DMS 273 treated with DMSO at 0.1 percent for 48 hours (cell line): ENCODE data around the gene NTNG1.
A peak's percentile ranks its signal among the peaks of the same experiment; 100 is the strongest.

Experiments used
- DNase-seq: peaks from one replicate; lab custom pipeline; 2025; lab: John Stamatoyannopoulos, UW

Gene NTNG1

DNA sequence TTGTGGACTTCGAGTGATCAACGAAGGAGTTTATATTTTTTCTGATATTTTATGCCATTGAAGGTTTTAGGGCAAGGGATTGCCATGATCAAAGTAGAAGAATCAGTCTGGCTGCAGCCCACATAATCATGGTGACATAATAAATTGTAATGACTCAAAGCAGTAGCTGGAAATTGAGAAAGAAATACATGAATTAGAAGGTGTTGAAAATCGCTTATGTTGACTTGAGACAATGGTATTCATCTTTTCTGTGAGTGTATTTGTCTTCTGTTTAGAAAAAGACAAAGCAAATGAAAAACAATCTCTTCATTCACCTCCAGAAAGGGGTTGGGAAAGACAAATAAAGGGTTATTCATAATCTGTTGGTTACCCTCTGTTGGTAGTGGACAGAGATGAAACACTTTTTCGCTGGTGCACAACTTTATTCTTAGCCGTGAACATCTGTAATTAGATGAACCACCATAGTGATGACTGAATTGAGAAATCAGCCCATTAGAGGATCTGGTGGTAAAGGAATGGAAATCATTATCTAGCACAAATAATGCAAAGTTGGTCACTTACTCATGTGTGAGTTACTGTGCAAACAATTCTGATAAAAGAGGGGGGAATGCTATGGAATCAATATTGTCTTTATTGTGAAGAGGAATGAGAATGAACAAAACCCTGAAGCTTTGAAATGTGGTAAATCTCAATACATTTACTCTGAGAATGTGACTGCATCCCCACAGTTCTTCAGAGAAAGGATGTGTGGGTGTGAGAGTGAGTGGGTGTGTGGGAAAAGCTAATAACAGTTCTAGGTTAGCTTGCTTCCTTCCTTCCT lies 121.8 kb downstream of the NTNG1 start:
- DNase-seq: no peak

DNA sequence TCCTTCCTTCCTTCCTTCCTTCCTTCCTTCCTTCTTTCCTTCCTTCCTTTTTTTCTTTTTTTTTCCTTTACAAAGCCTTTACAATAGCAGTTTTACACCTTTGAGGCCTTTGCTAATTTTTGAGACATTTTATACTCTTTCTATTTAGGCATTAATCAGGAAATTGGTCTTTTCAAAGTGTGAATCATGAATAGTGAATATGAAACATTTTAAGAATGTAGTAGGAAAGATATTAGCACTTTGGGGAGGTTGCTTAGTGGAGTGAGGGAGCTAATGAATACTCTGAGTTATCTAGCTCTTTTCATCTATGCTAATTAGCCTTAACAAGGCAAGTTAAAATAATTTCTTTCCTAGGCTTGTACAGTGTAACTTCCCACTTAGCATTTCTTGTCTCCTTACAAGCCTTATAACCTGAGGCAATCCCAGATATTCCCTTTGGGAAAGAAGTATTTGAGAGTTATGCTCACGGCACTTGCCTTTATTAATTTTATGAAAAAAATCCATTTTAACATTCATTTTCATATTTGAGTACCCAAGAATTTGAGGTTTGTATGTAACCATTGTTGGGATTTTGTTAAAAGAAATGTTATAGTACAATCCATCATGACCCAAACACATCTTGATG lies 122.6 kb downstream of the NTNG1 start:
- no peak for DNase-seq

DNA sequence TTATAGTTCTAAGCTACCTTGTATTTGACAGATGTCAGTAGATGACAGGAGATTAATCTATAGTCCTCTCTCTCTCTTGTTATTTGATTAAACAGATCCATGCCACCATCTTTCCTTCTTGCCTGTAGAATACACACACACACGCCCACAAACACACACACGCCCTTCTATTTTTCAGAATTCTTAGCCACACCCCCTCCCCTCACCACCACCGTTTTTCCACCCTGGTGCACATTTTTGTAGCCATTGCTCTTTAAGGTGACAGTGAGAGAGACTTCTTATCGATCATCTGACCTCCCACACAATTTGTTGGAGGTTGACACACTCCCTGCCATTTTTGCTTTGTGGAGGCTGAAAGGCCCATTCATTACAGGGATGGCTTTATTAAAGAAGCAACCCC lies 123.2 kb downstream of the NTNG1 start:
- no peak for DNase-seq

DNA sequence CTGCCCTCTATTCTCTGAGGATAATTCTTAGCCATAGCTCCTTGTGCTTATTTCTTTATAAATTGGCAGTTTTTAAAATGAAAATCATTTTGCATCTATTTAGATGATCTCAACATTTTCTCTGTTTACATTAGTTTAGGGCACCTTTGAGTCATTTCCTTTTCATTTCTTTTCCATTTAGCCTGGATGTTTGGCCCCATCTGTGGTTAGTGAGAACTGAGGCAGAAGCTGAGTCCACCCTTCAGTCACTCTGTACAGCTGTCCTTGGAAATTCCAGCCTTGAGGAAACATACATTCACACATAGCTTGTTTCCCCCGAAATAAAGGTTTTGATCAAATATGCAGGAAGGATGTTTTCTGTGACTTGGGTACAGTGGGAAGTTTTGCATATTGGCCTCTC lies 123.7 kb downstream of the NTNG1 start:
- DNase-seq: no peak

DNA sequence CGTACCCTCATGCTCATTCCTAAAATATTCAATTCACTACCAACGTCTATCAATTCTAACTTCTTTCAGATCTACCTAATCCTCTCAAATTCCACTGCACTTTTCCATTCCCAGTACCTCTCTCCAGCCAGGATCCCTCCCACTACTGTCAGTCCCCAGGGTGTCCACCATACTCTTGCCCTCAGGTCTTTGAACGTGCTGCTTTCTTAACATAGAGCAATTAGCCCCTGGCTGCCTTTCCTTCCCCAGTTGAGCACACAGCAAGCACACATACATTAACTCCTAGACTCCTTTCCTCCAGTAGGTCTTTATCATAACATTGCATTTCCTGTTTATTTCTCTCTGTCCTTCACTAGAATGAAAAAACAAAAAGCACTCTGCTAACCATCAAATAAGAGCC lies 126.7 kb downstream of the NTNG1 start:
- no peak for DNase-seq

DNA sequence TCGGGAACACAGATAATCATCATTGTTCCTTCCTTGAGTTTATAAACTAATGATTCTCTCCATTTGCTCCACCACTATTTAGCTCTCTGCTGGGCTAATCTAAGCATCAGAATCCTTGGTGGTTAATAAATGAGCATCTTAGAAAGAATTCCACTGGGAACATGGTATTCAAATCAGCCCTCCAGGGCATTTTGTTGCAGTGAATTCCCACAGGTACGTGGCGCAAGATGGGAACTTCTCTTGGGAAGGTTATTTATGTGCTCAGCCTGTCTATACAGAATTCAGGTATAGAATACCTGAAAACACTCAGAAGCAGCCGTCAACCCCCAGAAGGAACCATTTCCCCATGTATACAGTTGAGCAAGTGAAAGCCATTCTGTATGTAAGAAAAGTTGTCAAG lies 131.5 kb downstream of the NTNG1 start:
- no peak for DNase-seq

DNA sequence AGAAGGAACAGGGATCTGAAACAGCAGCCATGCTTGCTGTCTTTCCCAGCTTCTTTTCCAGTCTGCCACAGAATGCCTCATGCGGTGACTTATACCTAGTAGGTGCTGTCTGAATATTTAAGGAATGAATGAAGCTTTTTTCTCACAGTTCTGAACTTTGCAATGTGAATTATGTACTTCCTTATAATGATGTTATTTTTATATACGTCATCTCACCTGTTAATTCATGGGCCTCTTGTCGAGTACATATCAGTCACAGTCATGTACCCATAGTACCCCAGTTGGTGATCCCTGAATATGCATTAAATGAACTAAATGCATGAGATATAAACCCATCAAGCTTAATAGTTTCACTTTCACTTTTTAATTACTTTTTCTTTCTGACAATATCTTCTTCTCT lies 132.7 kb downstream of the NTNG1 start:
- DNase-seq: no peak

DNA sequence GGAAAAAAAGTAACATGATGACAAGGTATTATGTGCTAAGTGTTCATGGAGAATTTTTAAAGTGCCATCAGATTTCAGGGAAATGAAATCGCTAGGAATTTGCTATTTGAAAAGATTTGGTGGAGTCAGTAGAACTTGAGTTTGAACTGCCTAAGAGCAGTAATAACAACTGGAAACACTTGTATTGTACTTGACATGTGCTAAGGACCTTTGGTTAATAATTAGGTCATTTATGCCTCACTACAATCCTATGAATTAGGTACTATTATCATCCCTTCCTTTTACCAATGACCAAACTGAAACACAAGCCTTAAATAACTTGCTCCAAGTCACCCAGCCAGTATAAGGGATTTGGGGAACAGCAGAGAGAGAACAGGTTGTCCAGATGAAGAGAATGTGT lies 133.4 kb downstream of the NTNG1 start:
- no peak for DNase-seq

DNA sequence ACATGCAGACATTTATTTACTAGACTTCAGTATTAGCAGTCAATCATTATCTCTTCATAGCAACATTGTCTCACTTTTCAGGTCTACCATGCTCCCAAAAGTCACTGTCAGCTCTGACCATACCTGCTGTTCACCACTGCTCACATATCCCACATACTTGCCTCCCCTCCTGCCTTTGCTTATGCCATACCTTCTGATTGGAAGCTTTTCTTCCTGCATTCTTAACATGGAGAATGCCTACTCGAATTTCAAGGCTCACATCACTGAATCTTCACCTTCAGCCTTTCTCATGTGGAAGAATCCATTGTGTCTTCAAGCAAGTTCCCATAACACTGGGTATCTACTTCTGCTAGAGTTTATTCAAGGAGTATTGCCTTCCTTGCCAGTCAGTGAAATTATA lies 135.4 kb downstream of the NTNG1 start:
- no peak for DNase-seq

DNA sequence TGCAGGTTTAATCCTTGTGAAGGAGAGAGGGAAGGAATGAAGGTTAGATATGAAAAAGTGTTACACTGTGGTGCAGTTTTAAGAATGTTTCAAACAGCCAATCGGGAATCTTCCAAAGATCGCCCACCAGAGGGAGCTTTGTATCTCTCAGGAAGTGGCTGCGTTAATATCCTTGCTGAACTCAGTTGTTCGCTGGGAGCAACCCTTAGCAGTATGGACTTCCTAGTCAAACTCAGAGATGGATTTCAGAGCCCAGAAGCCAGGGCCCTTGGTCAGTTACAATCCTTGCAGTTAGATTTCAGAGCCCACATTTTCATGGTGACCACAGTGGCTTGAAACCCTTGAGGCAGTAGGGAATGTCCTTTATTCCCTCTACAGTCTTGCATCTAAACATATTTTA lies 136.2 kb downstream of the NTNG1 start:
- DNase-seq: peak; percentile 9

DNA sequence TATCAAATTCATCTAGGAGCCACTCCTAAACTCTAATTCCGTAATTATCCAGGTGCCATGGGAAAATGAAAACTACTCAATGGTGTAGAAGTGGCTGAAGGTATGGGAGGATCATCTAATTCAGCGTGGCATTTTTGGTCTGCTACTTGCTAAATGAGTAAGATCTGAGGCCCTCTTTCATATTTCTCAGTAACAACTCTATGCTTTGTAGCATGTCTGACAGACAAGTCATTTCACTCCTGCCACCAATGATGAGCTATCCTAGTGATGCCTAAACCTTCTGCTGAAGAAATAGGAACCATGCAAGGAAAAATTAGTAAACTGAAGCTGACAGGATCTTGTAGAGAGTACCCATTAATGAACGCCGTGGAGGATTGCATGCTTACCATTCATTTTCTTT lies 145.3 kb downstream of the NTNG1 start:
- DNase-seq: no peak

DNA sequence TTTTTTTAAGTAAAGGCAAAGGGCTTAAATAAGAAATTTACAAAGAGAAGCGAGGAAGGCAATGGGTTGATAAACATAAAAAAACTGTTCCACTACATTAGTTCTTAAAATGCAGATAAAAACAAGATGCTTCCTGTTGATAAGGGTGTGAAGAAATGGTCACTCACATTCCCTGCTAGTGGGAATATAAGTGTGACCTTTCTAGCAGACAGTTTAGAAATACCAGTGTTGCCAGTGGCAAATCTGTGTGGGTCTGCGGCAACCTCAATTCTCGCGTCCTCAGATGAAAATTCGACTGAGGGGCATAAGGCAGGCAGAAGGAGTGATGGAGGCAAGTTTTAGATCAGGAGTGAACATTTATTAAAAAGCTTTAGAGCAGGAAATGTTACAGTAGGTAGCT lies 151.1 kb downstream of the NTNG1 start:
- DNase-seq: no peak

DNA sequence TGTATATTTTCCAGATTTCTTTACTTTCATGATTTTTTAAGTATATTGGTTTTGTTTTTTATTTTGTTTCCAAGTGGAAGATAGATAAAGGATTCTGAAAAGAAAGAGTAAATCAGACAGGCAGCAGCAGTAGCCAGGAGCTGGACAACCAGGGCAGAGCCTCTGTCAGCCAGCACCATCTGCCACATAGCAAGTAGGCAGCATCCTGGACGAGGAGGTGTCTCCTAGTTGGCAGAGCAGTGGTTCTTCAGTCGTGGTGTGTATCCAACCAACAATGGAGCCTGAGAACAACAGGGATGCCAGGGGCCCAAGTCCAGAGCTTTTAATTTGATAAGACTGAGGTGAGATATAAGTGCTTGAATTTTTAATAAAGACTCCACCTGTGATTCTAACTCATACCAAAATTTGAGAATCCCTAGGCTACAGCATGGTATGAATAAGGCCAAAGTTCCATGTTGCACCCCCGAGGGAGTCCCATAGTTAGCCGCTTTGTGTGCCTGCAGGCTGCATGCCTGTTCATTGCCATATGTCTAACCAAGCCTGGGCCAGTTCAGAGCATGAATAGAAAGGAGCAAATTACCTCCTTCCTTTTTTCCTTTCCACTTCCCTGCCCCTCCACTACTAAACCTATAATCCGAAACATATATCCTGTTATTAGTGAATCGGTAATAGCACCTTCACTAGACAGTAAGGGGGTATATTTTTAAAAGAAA lies 153.2 kb downstream of the NTNG1 start:
- DNase-seq: peak; percentile 19

DNA sequence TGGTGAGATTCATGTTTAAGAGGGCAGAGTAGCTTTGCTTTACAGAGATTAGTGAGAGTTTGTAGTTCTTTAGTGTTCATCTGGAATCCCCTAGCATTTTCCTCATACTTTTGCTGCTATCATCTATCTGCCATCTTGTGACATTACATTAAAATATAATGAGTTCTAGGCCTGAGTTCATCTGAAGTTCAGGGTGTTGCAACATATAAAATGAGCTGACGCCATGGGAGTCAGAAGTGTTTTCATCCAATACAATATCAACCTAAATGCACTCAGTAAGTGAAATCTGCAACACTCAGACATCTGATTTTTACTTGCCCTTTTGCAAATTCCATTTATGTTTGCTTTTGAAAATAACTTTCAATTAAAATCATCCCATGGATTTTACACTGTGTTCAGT lies 153.8 kb downstream of the NTNG1 start:
- no peak for DNase-seq

DNA sequence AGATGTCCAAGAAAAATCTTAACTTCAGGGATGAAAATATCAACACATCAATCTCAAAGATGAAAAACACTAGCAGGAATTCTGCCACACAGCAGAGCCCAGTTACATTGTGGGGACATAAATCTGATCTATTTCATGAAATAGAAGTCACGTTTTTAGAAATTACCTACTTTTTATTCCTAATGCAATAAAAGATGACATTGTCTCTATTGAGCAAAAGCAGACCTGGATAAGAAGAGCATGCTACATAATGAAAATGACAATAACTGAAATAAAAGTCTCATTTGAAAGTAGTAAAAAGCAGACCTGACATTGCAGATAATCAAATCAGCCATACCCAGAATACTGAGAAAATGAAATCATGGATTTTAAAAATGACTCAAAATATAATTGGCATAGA lies 156.8 kb downstream of the NTNG1 start:
- DNase-seq: no peak

DNA sequence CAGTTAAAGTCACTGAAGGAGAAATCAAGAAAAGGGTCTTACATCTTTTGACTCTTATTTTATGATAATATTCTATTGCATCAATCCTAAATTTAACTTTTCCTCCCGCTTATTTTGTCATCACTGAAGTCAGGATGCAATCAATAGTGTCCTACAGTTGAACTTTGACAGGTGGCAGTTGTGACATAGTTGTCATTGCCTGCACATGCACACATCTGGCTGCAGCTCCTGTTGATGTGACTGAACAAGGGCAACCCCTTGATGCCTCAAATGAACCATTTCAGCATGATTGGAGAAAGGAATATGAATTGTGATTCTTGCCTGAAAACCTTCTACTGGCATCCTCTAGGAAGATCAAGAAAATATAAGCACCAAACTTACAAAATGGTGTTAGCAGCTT lies 157.7 kb downstream of the NTNG1 start:
- DNase-seq: no peak

DNA sequence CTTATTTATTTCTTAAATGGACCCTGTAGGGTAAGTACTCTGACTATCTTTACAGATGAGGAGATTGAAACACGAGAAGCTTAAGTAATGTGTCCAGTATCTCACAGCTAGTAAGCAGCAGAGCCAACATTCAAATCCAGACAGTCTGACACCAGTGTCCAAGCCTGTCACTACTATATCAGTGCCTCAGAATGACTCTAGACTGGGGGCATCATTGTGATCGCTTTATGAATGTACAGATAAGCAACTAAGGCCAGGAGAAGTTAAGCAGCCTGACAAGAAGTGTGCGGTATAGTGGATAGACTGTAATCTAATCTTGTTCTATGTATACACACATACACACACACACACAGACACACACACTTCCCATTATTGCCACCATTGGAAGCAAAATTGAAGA lies 158.7 kb downstream of the NTNG1 start:
- no peak for DNase-seq

DNA sequence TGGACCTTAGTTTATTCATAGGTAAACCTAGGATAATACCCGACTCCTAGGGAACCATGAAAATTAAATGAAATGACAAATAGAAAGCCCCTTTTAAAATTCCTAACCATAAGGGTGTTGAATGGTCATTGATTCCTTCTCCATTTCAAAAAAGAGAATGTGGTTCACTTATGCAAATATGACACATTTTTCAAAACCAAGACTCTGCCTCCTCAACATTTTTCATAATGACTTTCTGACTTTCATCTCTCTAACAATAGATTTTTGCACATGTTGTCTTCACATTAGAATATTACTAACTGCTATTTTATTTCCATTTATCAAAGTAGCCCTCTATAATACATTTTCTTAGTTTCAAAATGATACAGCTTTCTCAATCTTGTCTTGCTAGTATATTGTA lies 169.1 kb downstream of the NTNG1 start:
- no peak for DNase-seq

DNA sequence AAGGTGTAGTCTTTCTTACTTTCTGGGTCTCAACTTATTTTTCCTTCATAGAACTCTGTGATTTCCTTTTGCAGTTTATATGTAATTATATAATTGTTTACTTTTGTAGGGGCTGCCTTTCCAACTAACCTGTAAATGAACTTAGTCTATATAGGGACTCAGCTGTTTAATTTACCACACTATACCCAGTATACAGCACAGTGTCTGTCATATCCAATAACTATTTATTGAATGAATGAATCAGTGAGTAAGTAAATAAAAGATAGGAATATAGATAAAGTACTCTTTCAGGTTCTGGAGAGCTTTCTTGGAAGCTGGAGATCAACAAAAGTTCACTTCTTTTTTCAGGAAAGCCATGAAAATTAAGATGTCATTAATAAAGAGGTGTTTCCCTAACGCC lies 174.8 kb downstream of the NTNG1 start:
- DNase-seq: no peak

DNA sequence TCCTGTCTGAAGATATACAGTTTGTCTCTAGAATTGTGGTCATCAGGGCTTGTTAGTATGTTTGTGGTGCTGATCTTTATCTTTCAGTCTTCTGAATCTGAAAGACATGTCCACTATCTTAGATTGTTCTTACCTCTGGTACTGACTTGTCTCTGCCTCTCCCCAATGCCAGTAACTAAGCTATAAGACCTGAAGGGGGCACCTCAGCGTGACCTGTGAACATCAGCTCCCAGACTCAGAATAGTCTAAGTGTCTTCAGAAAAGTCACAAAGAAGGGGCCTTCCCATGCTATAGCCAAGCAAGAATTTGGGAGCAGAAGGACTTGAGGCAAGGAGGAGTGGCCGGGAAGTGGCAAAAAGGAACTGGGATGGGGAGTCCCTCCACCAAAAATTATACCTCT lies 178.1 kb downstream of the NTNG1 start:
- no peak for DNase-seq

DNA sequence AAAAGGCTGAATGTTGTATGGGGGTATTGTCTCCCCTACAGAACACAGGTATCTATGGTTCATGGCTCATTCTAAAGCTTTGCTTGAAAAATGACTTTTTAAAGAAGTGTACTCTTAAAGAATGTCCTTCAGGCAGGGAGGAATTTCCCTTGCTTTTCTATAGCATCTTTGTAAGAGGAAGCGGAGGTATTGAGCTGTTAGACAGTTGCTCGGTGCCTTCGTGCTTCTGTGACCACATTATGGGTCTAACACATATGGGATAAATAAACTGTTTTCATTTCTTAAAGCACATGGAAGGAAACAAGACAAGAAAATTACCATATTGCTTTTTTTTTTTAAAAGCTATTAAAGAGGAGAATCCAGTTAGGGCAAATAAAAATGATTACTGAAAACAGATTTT lies 182.9 kb downstream of the NTNG1 start:
- DNase-seq: no peak

DNA sequence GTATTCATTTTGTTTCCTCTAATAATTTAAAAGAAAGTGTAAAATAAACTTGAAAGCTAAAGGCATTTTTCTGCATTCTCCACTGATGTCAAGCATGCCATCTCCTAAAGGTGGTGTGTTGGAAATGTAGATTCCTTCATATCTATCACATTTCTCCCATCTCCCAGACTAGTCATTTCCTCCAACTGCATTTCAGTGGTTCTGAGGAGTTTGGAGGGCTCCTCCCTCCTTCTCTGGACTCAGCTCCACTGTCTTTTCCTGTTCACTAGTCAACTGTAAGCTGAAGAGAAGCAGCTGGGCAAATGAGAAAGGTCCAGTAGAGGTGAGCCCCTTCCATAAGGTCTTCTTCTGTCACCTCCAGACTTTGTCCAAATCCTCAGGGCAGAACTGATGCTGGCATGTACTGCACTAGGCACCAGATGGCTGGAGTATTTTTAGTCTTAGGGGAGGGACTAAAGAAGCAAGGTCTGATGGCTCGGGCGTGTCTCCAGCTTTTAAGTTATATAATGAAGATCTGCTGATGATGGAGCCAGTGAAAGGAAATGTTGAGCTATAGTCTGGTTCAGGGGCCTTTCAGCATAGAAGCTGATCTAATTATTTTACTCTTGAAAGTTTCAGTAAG lies 186.1 kb downstream of the NTNG1 start:
- DNase-seq: peak; percentile 89

DNA sequence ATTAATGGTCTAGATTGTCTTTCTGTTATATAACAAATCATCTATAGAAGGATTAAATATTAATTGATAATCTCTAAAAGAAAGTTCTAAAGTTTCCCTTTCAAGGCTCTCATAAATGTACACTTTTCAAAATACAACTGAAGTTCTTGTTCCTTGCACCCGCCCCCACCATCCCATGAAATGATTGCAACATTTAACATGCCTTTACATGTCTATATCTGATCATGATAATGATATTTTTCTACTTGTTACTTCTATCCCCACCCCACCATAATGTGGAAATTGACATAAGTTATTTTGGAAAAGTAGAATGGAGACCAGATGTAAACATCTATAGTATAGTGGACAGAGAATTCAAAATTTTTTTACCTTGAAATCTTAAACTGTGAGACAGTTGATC lies 186.6 kb downstream of the NTNG1 start:
- no peak for DNase-seq
